Fibroblast of villous mesenchyme (primary cell): ENCODE results near the gene ACYP1. TPM values are rescaled to one million over a fixed set of nuclear protein-coding genes. Genes with fewer than 3 reads are reported as not detected.
A peak's percentile ranks its signal among the peaks of the same experiment; 100 is the strongest.

Source experiments
- DNase-seq: peaks from one replicate; pipeline ENCODE4 v3.0.0-alpha.2; 2010; ENCODE audit warnings: low read depth
- H3K4me3 ChIP-seq: 2 replicates; pipeline ENCODE4 v1.5.1; 2011; ENCODE audit warnings: low read depth, mild to moderate bottlenecking, low read length
- total RNA-seq: library from RNA; depleted of rRNA; stranded (reverse); fragments of >200 nt; gene quantifications from 2 replicates; pipeline ENCODE4 v1.2.3, GENCODE V29; 2012
- TF ChIP-seq, protein P1 (sequence below): IDR thresholded peaks from 2 replicates; pipeline ENCODE4 v1.5.1; 2012; ENCODE audit warnings: low read depth, mild to moderate bottlenecking, low read length; ENCODE audit not compliant: insufficient read depth

Gene ACYP1
- total RNA-seq = 2.9 and 11.2 TPM in 2 replicates

DNA sequence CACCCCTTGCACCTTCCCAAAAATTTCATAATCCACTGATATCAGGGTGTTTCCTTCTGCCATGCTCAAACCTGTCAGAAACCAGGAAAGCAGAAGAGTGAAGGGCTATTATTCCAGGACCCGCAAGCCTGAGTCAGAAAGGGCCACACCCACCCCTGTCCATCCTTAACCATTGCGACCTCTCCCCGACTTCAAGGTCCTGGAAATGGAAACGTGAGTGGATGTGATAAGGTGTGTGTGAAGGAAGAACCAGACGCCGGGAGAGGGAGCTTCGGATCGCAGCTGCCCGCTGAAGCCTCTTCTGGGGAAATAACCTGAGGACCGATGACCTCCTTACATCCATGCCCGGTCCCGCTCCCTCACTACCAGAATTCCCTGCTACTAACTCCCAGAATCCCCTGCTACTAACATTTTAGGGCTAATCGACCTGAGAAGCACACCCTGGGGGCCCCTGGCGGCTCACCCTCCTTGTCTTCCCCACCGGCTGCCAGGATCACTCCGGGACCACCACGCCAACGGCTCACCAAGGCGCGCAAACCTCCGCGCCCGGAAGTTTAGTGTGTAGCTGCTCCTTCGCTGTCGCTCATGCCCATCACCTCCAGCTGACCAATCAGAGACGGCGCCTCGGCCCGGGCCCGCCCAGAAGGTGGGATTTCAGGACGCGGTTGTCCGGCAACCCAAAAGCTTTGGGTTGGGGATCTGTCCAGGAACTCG, at the start of gene ACYP1:
TSS of gene ACYP1 (minus strand) at position 534 of the 714 bp plus-strand sequence. CDS start at position 63, 471 bp downstream.
- TF ChIP-seq, protein P1, sequence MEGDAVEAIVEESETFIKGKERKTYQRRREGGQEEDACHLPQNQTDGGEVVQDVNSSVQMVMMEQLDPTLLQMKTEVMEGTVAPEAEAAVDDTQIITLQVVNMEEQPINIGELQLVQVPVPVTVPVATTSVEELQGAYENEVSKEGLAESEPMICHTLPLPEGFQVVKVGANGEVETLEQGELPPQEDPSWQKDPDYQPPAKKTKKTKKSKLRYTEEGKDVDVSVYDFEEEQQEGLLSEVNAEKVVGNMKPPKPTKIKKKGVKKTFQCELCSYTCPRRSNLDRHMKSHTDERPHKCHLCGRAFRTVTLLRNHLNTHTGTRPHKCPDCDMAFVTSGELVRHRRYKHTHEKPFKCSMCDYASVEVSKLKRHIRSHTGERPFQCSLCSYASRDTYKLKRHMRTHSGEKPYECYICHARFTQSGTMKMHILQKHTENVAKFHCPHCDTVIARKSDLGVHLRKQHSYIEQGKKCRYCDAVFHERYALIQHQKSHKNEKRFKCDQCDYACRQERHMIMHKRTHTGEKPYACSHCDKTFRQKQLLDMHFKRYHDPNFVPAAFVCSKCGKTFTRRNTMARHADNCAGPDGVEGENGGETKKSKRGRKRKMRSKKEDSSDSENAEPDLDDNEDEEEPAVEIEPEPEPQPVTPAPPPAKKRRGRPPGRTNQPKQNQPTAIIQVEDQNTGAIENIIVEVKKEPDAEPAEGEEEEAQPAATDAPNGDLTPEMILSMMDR = peak; percentile 4
- peak; percentile 90 for DNase-seq
- peak within 1 kb of the TSS; percentile 91 for H3K4me3 ChIP-seq

DNA sequence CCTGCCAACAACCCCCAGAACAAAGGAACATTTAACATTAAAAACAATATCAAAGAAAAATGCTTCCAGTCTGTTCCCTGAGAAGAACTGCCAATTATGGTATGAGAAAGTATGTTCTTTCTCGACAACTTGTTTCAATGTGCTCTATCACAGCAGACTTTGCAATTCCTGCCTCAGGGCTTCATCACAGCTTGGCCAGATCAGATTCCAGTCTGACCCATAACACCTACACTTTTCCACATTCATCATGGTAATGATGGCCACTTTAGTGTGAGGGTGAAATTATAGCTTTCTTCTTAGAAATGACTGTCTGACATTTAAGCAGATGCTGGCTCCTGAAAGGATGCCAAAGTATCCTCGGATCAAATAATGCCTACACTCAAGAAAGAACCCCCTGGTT, 46.1 kb upstream of the ACYP1 start:
- TF ChIP-seq, protein P1 = no peak
- H3K4me3 ChIP-seq = no peak overlapping the region
- DNase-seq = no peak

DNA sequence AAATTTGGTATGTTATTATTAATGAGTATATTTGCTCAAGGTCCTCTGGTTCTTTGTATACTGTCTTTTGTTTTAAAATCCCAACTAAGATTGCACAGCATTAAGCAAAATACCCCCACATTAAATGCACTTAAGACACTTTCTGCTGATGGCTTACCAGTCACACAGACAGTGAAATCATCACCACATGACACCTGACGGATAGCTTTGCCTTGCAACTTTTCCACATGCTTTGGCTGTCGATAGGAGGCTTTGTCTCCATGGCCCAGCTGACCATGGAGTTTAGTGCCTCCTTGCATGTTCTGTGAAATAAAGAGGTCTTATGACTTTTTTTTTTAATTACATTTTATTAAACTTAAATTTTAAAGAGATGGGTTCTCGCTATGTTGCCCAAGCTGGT, 43.4 kb upstream of the ACYP1 start:
- H3K4me3 ChIP-seq = no peak overlapping the region
- TF ChIP-seq, protein P1 = no peak
- DNase-seq = no peak

DNA sequence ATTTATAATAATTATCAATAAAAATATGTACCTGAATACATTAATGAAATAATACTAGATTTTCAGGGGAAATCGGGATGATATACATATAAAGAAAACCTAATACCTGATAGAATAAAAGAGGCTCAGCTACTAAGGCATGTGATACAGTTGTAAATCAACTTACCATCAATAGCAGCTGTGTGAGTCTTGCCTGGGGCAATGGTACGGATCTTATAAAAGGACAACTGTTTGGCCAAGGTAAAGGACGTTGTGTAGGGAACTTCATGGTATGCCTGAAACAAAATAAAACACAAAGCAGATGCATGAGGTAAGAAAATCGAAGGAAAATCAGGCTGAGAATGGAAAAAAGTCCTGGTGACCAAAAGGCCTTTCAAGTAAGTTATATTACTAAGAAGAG, 37.7 kb upstream of the ACYP1 start:
- TF ChIP-seq, protein P1 = no peak
- no peak for DNase-seq
- H3K4me3 ChIP-seq = no peak overlapping the region

DNA sequence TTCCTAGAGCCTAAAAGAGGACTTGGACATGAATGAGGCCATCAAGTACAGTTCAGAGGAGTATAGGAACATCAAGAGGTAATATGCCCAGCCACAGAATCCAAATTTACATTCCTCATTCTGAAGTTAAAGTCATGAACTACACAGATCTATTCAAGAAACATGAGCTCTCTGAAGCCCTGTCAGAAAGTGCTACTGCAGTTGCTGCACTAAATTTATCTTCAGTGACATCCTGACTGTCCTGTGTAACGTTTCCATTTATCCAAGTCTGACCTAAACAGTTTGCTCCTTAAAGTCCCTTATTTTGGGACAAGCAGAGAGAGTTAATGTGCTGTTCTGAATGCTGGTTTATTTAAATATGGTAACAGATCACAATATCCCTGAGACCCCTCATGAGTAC, 34.9 kb upstream of the ACYP1 start:
- no peak for DNase-seq
- H3K4me3 ChIP-seq = no peak overlapping the region
- TF ChIP-seq, protein P1 = no peak

DNA sequence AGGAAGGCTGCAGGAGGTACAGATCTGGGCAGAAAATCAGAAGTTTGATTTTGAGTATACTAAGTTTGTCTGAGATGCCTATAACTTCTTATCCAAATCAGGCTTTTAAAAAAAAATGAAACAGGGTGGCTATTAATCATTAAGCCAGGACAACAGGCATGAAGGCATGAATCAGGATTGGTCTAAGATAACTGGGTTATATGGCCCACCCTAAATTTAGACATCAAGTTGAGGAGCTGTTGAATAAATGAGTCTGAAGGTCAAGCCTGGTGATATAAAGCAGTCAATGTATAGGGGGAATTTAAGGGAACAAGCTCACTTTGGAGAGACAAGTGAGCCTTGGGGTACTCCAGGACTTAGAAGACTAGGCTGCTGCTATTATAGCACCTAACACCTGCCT, 34.4 kb upstream of the ACYP1 start:
- H3K4me3 ChIP-seq = no peak overlapping the region
- TF ChIP-seq, protein P1 = no peak
- no peak for DNase-seq

DNA sequence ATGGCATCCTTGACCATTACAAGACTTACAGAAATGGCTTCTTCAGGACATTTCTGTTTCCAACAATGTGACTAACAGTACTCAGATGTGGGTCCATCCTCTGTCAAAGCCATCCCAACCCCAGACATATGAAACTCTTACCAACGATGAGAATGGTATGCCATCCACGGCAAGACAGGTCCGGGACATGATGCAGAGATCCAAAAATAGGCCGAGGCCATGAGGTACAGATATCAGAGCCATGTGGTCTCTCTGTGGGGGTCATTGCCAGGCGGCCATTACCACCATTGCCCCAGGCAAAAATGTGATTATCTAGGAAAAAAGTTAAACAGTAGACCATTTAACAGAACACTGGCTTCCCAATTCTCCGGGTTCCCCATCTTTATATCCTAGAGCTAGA, 33.1 kb upstream of the ACYP1 start:
- H3K4me3 ChIP-seq = no peak overlapping the region
- DNase-seq = no peak
- TF ChIP-seq, protein P1 = no peak
